ENCODE measurements around the gene SPRR2G.

The SPRR2G gene

DNA sequence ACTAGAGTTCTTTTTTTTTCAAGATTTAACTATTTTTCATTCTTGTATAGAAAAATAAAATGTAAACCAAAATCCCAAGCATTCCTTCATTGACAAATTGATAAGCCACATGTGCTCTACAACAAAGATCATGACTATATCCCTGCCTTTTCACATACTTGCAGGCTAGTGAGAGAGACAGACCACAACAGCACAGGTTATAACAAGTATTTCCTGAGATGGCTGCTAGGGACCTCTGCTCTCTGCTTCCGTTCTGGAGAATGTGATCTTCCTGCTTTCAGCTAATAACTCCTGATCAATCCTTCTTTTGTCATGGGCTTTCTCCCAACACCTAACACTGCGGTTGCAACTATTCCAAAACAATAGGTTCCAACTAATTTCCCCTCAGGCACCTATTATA is 23.4 kb downstream of the SPRR2G start:
- TF ChIP-seq MAX (IDR thresholded peaks at IDR 0.05) (no peak), EP300 (IDR thresholded peaks at IDR 0.05; ENCODE audit: borderline replicate concordance) (no peak), TEAD4 (IDR thresholded peaks at IDR 0.05) (no peak), ZBTB7A (IDR thresholded peaks at IDR 0.05; ENCODE audit: low read depth) (no peak), EGR1 (IDR thresholded peaks at IDR 0.05) (no peak), TCF12 (IDR thresholded peaks at IDR 0.05; ENCODE audit: low read depth) (no peak), TAF1 (IDR thresholded peaks at IDR 0.05; ENCODE audit: low read depth) (no peak), NFIC (IDR thresholded peaks at IDR 0.05) (no peak), CREB1 (IDR thresholded peaks at IDR 0.05; ENCODE audit: low read depth) (no peak), YY1 (IDR thresholded peaks at IDR 0.05; ENCODE audit: low read depth) (no peak), CEBPB (IDR thresholded peaks at IDR 0.05) (no peak), FOXM1 (IDR thresholded peaks at IDR 0.05; ENCODE audit: borderline replicate concordance, low read depth) (no peak), RAD21 (IDR thresholded peaks at IDR 0.05; ENCODE audit: low read depth) (no peak)
- TF ChIP-seq, protein P1, sequence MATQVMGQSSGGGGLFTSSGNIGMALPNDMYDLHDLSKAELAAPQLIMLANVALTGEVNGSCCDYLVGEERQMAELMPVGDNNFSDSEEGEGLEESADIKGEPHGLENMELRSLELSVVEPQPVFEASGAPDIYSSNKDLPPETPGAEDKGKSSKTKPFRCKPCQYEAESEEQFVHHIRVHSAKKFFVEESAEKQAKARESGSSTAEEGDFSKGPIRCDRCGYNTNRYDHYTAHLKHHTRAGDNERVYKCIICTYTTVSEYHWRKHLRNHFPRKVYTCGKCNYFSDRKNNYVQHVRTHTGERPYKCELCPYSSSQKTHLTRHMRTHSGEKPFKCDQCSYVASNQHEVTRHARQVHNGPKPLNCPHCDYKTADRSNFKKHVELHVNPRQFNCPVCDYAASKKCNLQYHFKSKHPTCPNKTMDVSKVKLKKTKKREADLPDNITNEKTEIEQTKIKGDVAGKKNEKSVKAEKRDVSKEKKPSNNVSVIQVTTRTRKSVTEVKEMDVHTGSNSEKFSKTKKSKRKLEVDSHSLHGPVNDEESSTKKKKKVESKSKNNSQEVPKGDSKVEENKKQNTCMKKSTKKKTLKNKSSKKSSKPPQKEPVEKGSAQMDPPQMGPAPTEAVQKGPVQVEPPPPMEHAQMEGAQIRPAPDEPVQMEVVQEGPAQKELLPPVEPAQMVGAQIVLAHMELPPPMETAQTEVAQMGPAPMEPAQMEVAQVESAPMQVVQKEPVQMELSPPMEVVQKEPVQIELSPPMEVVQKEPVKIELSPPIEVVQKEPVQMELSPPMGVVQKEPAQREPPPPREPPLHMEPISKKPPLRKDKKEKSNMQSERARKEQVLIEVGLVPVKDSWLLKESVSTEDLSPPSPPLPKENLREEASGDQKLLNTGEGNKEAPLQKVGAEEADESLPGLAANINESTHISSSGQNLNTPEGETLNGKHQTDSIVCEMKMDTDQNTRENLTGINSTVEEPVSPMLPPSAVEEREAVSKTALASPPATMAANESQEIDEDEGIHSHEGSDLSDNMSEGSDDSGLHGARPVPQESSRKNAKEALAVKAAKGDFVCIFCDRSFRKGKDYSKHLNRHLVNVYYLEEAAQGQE (IDR thresholded peaks at IDR 0.05; ENCODE audit: low read depth) = no peak
- TF ChIP-seq, protein P2, sequence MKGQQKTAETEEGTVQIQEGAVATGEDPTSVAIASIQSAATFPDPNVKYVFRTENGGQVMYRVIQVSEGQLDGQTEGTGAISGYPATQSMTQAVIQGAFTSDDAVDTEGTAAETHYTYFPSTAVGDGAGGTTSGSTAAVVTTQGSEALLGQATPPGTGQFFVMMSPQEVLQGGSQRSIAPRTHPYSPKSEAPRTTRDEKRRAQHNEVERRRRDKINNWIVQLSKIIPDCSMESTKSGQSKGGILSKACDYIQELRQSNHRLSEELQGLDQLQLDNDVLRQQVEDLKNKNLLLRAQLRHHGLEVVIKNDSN (IDR thresholded peaks at IDR 0.05) = no peak

GRCh38 chr1:153125536-153125935 is 25.2 kb downstream of the SPRR2G start:
- TF ChIP-seq MAX (IDR thresholded peaks at IDR 0.05) (no peak), CREB1 (IDR thresholded peaks at IDR 0.05; ENCODE audit: low read depth) (no peak), YY1 (IDR thresholded peaks at IDR 0.05; ENCODE audit: low read depth) (no peak), CEBPB (IDR thresholded peaks at IDR 0.05) (no peak), RAD21 (IDR thresholded peaks at IDR 0.05; ENCODE audit: low read depth) (no peak), TAF1 (IDR thresholded peaks at IDR 0.05; ENCODE audit: low read depth) (no peak), ZBTB7A (IDR thresholded peaks at IDR 0.05; ENCODE audit: low read depth) (no peak), EP300 (IDR thresholded peaks at IDR 0.05; ENCODE audit: borderline replicate concordance) (no peak), NFIC (IDR thresholded peaks at IDR 0.05) (no peak), EGR1 (IDR thresholded peaks at IDR 0.05) (no peak), TEAD4 (IDR thresholded peaks at IDR 0.05) (no peak), TCF12 (IDR thresholded peaks at IDR 0.05; ENCODE audit: low read depth) (no peak), FOXM1 (IDR thresholded peaks at IDR 0.05; ENCODE audit: borderline replicate concordance, low read depth) (no peak)
- TF ChIP-seq, protein P1 (IDR thresholded peaks at IDR 0.05; ENCODE audit: low read depth) = no peak
- TF ChIP-seq, protein P2 (IDR thresholded peaks at IDR 0.05) = no peak

GRCh38 chr1:153122831-153123421 is 27.8 kb downstream of the SPRR2G start:
- TF ChIP-seq, protein P1 (IDR thresholded peaks at IDR 0.05; ENCODE audit: low read depth) = no peak
- peak; percentile 34; the same call in 1 of the 2 replicates for TF ChIP-seq RAD21 (IDR thresholded peaks at IDR 0.05; ENCODE audit: low read depth)
- peak; percentile 60 for TF ChIP-seq MAX (IDR thresholded peaks at IDR 0.05)
- peak; percentile 87 for TF ChIP-seq EP300 (IDR thresholded peaks at IDR 0.05; ENCODE audit: borderline replicate concordance)
- TF ChIP-seq TAF1 (IDR thresholded peaks at IDR 0.05; ENCODE audit: low read depth) = no peak
- peak; percentile 96 for TF ChIP-seq TCF12 (IDR thresholded peaks at IDR 0.05; ENCODE audit: low read depth)
- peak; percentile 32; the same call in 1 of the 2 replicates for TF ChIP-seq FOXM1 (IDR thresholded peaks at IDR 0.05; ENCODE audit: borderline replicate concordance, low read depth)
- TF ChIP-seq NFIC (IDR thresholded peaks at IDR 0.05) = peak; percentile 67
- TF ChIP-seq CREB1 (IDR thresholded peaks at IDR 0.05; ENCODE audit: low read depth) = no peak
- peak; percentile 80 for TF ChIP-seq YY1 (IDR thresholded peaks at IDR 0.05; ENCODE audit: low read depth)
- no peak; the same call in 1 of the 2 replicates for TF ChIP-seq CEBPB (IDR thresholded peaks at IDR 0.05)
- TF ChIP-seq ZBTB7A (IDR thresholded peaks at IDR 0.05; ENCODE audit: low read depth) = no peak
- TF ChIP-seq, protein P2 (IDR thresholded peaks at IDR 0.05) = no peak
- no peak for TF ChIP-seq EGR1 (IDR thresholded peaks at IDR 0.05)
- peak; percentile 80 for TF ChIP-seq TEAD4 (IDR thresholded peaks at IDR 0.05)

Measured in Ishikawa (cell line).